K562 (cell line): ENCODE measurements around the gene CASD1.

Source experiments
- TEAD1 ChIP-seq, 2 experiments: fragments of 450-650 bp in 1 of 2; sonication (generic) in 1 of 2; formaldehyde crosslinking; IDR thresholded peaks; 2 replicates each; pipeline versions ENCODE4 v1.4.0 to v1.8.0; 2020 to 2022; ENCODE audit warnings: mild to moderate bottlenecking in 2 of 2, missing genetic modification reagents in 1 of 2
- ZNF263 ChIP-seq: sonication (generic); formaldehyde crosslinking; IDR thresholded peaks from 2 replicates; pipeline ENCODE4 v1.8.0; 2022; ENCODE audit warnings: mild to moderate bottlenecking, missing genetic modification reagents, borderline replicate concordance

GRCh38 chr7:94472608-94473007, 37.0 kb upstream of the CASD1 start:
- TF ChIP-seq TEAD1 (CRISPR knock-in tag; IDR thresholded peaks at IDR 0.05) (no peak), ZNF263 (CRISPR knock-in tag) (no peak)
